Right ventricle myocardium inferior (tissue), 1 donor: ENCODE data around the gene ENKD1. TPM values are rescaled to one million over a fixed set of nuclear protein-coding genes. Genes with fewer than 3 reads are reported as not detected.

Experiments used
- ATAC-seq: fragments of 200-7000 bp; cut with Tn5 transposase; one replicate; pipeline ENCODE4 v1.9.1; 2020; ENCODE audit warnings: mild to moderate bottlenecking, moderate library complexity
- DNase-seq: peaks from one replicate; pipeline ENCODE4 v3.0.0; 2021; ENCODE audit errors: missing footprints
- intact Hi-C: fragments of 100-400 bp; cut with DNase I; formaldehyde crosslinking; loops from one replicate; pipeline ENCODE4 v1.11.0; 2022
- total RNA-seq: library from RNA; stranded (reverse); fragmentation: NEBNext Ultra II Directional; extraction: Animal tissue kit (Norgen Biotek cat#: 25700); gene quantifications from one replicate; pipeline ENCODE4 v1.2.1, GENCODE V29; 2021
- donor health status: DM: no; HTN: yes; CAD: no; lungs with severe emphysema.

Gene ENKD1
- total RNA-seq, 1 donor from 2014 or later = 9.9 TPM

DNA sequence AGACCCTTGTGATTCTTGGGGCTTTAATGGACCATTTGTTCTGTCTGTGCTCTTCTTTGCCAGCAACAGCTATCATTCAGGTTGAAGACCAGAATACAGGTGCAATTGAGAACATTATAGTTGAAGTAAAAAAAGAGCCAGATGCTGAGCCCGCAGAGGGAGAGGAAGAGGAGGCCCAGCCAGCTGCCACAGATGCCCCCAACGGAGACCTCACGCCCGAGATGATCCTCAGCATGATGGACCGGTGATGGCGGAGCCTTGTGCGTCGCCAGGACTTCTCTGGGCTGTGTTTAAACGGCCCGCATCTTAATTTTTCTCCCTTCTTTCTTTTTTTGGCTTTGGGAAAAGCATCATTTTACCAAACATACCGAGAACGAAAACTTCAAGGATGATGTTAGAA is 28.9 kb downstream of the ENKD1 start:
- intact Hi-C loops = no loop called here
- no peak for DNase-seq
- ATAC-seq = no peak

DNA sequence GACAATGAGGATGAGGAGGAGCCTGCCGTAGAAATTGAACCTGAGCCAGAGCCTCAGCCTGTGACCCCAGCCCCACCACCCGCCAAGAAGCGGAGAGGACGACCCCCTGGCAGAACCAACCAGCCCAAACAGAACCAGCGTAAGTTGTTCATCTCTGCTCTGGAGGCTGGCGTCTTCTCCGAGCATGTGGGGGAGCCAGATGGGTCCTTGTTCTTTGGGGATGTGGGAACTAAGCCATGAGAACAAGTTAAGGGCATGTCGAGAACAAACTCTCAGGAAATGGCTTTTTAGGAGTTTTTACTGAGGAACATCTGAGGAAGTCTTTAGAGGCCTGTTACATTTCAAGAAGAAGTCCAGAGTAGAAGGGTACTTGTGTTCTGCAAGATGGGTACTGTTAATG is 29.8 kb downstream of the ENKD1 start:
- DNase-seq (no peak), ATAC-seq (no peak)
- intact Hi-C loops = no loop called here

DNA sequence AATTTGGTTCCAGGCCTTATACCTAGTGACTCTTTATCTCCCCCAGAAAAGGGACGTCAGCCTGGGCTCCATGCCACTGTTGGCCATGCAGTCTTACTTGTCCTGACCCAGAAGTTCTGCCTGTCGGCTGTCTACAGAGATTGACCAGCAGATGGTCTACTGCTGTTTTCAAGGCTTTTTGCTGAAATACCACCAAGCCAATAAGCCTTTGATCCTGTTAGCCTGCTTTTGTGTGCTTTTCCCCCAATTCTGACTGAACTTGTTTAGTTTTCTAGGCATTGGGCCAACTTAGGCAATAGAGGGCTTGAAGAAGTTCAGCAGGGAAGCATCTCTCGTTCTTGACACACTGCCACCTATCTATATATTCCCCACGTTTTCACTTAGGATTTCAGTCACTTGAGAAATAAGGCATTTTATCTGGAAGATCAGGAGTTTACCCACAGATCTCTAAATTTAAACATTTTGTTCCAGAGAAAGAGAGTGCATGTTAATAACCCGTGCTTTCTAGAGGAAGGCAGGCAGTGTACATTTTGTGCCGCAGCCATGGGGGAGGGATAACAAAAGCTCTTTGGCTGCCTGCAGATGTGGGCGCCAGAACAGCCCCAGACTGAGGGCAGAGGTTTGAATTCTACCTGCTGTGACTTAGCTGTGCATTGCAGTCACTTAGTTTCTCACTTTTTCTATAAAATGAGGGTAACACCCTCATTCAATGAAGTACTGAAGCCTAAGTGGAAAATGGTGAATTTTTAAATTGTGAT is 34.0 kb downstream of the ENKD1 start:
- no peak for DNase-seq
- intact Hi-C loops = no loop called here
- ATAC-seq = peak; percentile 79

DNA sequence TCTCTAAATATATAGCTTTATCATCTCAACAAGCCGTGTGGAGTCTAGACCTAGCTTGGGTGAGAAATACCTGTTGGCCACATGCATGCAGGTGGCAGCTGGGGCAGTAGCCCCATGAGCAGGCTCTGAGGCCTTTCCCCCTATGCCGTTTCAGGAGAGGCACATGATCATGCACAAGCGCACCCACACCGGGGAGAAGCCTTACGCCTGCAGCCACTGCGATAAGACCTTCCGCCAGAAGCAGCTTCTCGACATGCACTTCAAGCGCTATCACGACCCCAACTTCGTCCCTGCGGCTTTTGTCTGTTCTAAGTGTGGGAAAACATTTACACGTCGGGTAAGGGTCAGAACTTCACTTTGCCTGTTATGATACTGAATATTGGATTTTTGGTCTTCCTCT is 38.3 kb downstream of the ENKD1 start:
- DNase-seq = no peak
- ATAC-seq = no peak
- intact Hi-C loops = no loop called here

DNA sequence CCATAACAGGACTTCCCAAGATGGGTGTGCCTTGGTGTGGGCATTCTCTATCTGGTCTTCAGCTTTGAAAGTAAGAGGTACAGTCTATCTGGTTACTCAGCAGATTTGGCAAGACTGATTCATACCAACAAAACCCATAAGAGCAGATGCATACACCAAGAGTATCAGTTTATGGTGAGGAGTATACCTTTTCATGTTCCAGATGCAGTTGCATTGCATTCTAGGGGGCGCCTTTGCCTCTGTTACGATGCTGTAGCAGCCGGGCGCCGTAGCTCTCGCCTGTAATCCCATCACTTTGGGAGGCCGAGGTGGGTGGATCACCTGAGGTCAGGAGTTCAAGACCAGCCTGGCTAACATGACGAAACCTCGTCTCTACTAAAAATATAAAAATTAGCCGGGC is 52.7 kb downstream of the ENKD1 start:
- intact Hi-C loops = no loop called here
- DNase-seq (no peak), ATAC-seq (no peak)

Other genes with a start within 250 kb of the ENKD1 start
- gene HSD11B2, start 235.6 kb downstream of the ENKD1 start, total RNA-seq = 0.81 TPM
- gene ATP6V0D1, start 185.6 kb downstream of the ENKD1 start, total RNA-seq = 67.7 TPM
- not detected for gene AGRP, start 183.2 kb downstream of the ENKD1 start, total RNA-seq
- 68.4 TPM for gene RIPOR1, start 137.9 kb downstream of the ENKD1 start, total RNA-seq
- gene CTCF, start 104.2 kb downstream of the ENKD1 start, total RNA-seq = 28.2 TPM
- 0.30 TPM for gene CARMIL2, start 21.6 kb downstream of the ENKD1 start, total RNA-seq
- 9.7 TPM for gene ACD, start 6.5 kb downstream of the ENKD1 start, total RNA-seq
- gene PARD6A, start 5.8 kb downstream of the ENKD1 start, total RNA-seq = 3.7 TPM
- 3.0 TPM for gene C16orf86, start 64 bp upstream of the ENKD1 start, total RNA-seq
- 9.0 TPM for gene GFOD2, start 52.6 kb upstream of the ENKD1 start, total RNA-seq
- gene RANBP10, start 139.8 kb upstream of the ENKD1 start, total RNA-seq = 11.1 TPM
- gene TSNAXIP1, start 140.1 kb upstream of the ENKD1 start, total RNA-seq = 0.41 TPM
- gene THAP11, start 175.6 kb upstream of the ENKD1 start, total RNA-seq = 32.3 TPM
- 86.6 TPM for gene NUTF2, start 180.2 kb upstream of the ENKD1 start, total RNA-seq
- gene CENPT, start 180.9 kb upstream of the ENKD1 start, total RNA-seq = 21.3 TPM
- 35.4 TPM for gene EDC4, start 206.3 kb upstream of the ENKD1 start, total RNA-seq
- gene NRN1L, start 218.1 kb upstream of the ENKD1 start, total RNA-seq = 0.54 TPM
- gene PSKH1, start 226.5 kb upstream of the ENKD1 start, total RNA-seq = 18.1 TPM